HG03175 (cell line): ENCODE data around the gene THBS2.
"Not testable (repeated sequence)": the region's sequence is repeated elsewhere in the genome, so short reads cannot be mapped to it uniquely, and the experiment has no call there.

ENCODE experiments used
- ATAC-seq: cut with Tn5 transposase; IDR thresholded peaks from one replicate; pipeline ENCODE4 v1.9.1; 2021; ENCODE audit warnings: mild to moderate bottlenecking, moderate library complexity; ENCODE audit not compliant: unreplicated experiment

The THBS2 gene

GRCh38 chr6:169273511-169273910, 19.9 kb upstream of the THBS2 start:
- ATAC-seq: no peak

- ATAC-seq: no peak
Observed at GRCh38 chr6:169271877-169272216, 18.2 kb upstream of the THBS2 start.

- no peak for ATAC-seq
Observed at GRCh38 chr6:169271158-169271876, 17.7 kb upstream of the THBS2 start.

- not testable (repeated sequence) for ATAC-seq
Observed at GRCh38 chr6:169270077-169270380, 16.4 kb upstream of the THBS2 start.

- no peak for ATAC-seq
Observed at GRCh38 chr6:169269180-169270076, 15.8 kb upstream of the THBS2 start.

- no peak for ATAC-seq
Observed at GRCh38 chr6:169268276-169268675, 14.6 kb upstream of the THBS2 start.

GRCh38 chr6:169266746-169267591, 13.3 kb upstream of the THBS2 start:
- no peak for ATAC-seq

- no peak for ATAC-seq
Observed at GRCh38 chr6:169266261-169266660, 12.6 kb upstream of the THBS2 start.

- no peak for ATAC-seq
Observed at GRCh38 chr6:169265486-169266131, 12.0 kb upstream of the THBS2 start.

GRCh38 chr6:169263836-169264608, 10.4 kb upstream of the THBS2 start:
- ATAC-seq: no peak

- ATAC-seq: no peak
Observed at GRCh38 chr6:169263374-169263773, 9.7 kb upstream of the THBS2 start.

GRCh38 chr6:169262602-169263001, 9.0 kb upstream of the THBS2 start:
- not testable (repeated sequence) for ATAC-seq

GRCh38 chr6:169256518-169256917, 2.9 kb upstream of the THBS2 start:
- no peak for ATAC-seq

- no peak for ATAC-seq
Observed at GRCh38 chr6:169256061-169256460, 2.4 kb upstream of the THBS2 start.

- no peak for ATAC-seq
Observed at GRCh38 chr6:169255643-169256042, 2.0 kb upstream of the THBS2 start.

- ATAC-seq: no peak
Observed at GRCh38 chr6:169254456-169255316, 1.0 kb upstream of the THBS2 start.

GRCh38 chr6:169252505-169253189, 999 bp downstream of the THBS2 start:
- no peak for ATAC-seq

- no peak for ATAC-seq
Observed at GRCh38 chr6:169251822-169252504, 1.7 kb downstream of the THBS2 start.
